Measurements from ENCODE around the gene COL12A1.

COL12A1 gene

DNA sequence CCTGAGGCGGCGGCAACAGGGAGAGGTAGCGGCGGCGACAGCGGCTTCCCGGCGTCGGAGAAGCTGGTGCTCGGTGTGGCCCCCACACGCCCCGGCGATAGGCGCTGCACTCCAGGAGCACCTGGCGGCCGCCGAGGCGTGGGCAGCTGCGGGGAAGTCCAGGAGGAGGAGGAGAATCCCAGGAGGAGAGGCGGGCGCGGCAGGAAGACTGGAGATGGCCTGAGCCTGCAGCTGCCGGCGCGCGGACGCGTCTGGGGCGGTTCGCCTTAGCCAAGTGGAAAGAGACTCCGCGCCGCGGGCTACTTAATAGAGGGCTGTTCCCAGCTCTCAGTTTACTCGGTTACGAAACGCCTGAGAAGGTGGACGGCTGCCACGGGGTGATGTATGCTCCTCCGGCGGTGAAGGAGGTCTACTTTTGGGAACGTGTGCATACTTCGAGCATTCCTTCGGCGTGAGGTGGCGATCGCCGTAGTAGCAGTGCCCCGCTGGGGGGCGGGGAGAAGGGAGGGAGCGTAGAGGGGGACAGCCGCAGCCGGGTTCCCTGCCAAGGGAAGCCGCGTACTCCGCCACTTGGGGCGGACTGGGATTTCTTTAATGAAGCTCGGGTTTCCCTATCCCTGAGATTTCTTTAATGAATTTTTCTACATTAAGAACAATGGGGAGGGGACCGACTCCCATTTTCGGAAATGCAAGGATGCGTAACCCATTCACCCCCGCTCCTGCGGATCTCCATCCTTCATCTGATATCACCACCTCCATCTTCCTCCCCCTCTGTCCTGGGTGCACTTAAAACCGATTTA is at the start of gene COL12A1:
Gene COL12A1, minus strand, starts transcription at position 278 of the 800 bp plus-strand sequence. CDS start 3,261 bp downstream, outside the sequence.
- peak in 1 of 3 donors; percentile 25 for DNase-seq

DNA sequence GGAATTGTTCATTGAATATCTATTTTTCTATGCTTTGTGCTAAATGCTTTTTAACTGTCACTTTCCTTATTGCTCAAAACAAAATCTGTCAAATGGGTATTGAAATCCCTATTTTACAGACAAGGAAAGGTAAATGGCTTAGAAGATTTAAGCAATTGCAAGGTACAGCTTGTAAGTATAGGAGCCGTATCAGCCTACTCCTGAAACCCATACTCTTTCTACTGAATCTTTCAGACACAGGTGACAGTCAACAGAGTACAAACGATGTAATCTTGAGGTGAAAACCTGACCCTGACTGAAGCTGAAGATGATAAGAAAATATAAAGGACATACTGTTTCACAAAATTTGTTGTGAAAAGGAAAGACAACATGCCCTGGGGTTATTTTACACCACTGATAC is 44.7 kb upstream of the COL12A1 start:
- no peak for DNase-seq

DNA sequence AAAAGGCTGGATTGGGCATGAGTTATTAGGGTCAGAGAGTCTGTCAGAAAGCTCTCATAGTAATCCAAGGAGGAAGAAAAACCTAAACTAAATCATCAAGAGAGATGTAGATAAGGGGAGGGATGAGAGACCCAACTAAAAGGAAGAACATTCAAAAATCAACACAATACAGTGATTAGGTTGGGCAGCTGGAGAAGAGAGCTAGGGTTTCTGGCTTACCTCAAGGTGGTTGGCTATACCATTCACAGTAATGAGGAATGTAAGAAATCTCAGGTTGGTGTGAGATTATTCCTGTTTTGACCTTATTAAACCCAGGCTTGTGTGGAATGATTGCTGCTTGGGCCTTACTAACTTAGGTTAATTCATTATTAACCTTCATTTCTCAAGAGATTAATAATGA is 44.0 kb upstream of the COL12A1 start:
- DNase-seq, result no peak

DNA sequence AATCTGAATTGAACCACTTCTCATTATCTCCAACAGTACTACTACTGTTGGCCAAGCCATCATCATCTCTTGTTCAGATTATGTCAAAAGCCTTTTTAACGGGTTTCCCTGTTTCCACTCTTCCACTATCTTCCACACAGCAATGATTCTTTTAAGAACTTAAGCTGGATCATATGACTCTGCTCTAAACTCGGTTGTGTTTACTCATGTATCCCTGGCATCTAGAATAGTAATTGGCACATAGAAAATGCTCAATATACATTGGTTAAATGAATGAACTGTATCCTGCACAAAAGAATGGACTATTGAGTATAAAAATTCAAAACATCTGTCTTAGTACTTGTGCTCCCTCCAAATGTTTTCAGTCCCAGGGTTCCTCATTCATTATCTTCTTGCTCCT is 40.5 kb upstream of the COL12A1 start:
- no peak for DNase-seq

DNA sequence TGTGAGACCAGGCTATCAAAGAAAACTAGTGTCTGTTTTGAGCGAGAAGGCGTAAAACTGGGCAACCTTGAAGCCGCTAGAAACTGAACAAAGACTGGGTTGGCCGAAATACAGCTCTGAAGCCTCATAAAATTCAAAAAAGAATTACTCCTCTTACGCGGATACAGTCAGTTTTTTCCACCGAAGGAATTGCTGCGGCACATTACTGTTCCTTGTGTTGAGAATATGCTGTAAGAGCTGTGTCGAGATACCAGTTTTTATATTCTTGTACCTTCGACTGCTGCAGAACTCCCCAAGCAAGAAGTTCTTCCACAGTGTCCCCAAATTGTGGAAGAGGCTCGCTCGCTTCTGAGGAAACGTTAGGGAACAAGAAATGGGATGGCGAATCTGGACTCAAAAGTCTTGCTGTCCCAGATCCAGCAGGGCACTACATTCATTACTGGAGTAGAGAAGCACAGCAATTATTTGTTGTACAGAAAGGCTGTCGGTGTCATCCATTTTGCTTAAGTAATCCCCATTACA is 38.3 kb upstream of the COL12A1 start:
- peak; percentile 8 to 26 (median 22) for DNase-seq

DNA sequence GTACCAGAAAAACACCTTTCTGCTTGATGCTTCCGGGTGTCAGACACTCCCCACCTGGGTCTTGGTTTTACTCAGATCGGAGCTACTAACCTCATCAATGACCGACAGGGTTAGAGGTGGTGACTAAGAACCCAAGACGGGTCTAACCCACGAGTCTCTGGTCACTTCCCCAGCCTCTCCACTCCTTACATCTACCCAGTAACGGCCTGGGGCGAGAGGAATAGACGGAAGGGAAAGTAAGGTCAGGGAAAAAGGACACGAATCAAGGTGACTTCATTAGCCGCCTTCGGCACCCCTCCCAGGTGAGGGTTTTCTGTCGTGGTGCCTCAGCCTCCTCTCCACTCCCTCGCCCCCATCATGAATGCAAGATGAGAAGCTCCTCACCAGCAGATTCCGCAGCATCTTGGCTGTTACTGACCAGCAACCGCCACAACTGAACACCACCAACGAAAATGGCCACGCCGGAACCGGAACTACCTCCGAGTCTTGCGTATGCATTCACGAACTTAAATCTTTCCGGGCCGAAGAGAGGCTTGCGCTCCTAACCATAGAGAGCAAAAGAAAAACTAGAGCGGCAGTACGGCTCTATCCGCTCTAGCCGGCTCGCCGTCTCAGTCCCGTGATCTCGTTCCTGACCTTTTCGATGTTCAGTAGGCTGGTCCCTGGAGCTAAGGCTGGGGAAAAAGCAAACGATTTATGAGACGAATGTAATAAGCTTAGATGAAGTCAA is 37.6 kb upstream of the COL12A1 start, which contains the start of gene COX7A2:
Gene COX7A2, minus strand, starts transcription at position 469 of the 730 bp plus-strand sequence. Its CDS starts 67 bp downstream, at position 402.
- peak; percentile 95 to 99 (median 97) for DNase-seq

DNA sequence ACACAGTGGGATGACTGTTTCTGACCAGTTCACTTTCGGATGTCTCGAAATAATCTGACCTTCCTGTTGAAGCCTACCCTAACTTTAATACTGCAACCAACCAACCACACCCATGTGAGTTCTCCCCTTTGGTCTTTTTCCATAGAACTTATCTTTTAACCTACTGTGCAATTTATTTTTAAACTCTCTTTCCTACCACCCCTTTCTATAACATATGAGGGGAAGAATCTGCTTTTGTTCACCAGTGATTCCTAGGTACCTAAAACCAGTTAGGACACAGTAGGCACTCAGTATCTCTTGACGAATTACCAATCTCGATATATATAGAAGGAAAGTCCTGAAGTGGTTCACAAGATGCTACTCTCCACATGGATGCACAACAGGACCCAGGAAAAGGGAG is 30.8 kb upstream of the COL12A1 start:
- DNase-seq, result no peak

DNA sequence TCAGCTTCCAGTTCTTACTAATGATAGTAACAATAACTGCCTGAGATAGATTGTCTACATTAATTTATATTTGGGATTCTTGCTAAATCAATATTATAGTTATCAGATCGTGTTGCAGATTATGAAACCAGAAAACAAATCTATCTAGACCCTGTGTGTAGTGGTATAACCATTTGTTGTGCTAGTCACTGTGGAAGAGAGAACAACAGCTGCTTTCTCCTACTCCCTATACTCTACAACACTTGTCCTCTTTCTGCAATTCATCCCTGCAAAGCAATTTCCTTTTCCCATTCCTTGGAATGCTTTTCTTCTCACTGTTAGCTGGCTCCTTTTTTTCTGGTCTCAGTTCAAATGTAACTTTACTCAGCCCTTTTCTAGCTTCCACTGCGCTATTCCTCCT is 29.4 kb upstream of the COL12A1 start:
- no peak for DNase-seq

DNA sequence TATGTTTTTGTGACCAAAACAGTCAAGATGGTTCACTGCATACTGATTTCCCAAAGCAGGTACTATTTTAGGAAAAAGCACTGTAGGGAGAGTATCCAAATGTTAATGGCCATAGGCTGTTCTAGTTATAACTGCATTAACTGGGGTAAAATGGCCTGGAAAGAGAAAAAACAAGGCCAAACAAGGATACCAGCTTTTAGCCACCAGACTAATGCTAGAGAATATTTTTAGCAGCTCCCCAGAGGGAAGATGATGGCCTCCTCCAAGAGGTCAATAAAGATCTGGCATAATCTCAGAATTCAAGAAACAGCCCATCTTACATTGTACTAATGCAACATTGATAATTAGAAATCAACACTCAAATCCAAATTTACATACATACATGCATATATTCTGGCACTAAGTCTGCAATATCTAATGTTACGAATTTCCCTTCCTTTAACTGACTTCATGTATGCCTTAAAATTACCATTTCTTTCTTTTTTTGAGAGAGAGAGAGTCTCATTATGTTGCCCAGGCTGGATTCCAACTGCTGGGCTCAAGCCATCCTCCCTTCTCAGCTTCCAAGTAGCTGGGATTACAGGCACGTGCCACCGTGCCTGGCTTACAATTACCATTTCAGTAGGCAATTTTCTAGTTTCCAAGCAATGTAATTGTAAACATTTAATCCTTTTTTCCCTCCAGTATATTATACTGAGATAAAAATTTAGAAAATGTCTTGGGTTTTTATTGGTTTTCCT is 28.4 kb upstream of the COL12A1 start:
- DNase-seq, result no peak

DNA sequence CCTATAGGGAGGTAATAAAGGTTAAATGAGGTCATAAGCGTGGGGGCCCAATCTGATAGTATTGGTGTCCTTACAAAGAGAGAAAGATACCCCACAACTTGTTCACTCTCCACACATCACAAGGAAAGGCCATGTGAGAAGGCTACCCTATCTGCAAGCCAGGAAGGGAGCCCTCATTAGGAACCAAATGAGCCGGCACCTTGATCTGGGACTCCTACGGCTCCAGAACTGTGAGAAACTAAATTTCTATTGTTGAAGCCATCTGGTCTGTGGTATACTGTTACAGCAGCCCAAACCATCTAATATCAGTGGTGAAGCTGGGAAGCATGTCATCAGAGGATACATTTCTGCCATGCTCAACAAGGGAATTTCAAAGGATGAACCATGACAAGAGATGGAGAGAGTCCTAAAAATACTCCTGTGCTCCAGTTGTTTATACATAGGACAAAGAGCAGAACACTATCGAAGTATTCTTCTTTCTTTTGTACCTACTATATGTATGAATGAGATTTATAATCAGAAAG is 27.3 kb upstream of the COL12A1 start:
- no peak for DNase-seq

DNA sequence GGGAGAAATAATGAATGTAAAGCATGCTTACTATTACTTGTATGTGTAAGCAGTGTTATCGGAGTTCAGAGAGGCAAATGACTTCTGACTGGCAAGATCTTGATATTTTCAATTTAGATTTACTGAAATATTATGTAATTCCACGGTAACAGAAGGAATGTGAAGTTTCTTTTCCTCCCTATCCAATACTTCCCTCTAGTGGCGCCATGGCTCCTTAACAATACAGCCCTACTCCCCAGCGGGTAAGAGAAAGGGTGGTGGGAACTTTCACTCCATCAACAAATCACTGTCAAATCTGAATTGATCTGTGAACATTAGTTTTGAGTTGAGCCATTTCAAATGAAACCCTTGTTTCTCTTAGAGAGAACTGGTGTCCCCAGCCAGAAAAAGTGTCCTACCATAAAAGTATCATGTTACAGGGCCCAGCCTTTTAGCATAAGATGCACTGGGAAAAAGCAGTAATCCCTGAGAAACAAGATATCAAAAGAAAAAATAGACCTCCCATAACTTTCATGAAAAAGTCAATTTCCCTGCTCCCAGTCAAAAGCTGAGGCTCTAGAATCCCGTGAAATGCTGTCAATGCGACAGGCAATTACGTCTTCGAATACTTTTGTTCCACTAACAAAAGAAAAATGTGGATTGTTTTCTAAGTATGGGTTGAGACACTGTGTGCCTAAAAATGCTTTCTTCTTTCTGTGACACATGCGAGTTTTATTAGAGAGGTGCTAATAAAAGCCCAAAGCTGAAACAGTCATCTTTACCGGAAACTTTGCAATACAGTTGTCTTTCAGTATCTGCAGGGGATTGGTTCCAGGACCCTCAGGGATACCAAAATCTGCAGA is 24.9 kb upstream of the COL12A1 start:
- peak; percentile 63 to 68 (median 66) for DNase-seq

DNA sequence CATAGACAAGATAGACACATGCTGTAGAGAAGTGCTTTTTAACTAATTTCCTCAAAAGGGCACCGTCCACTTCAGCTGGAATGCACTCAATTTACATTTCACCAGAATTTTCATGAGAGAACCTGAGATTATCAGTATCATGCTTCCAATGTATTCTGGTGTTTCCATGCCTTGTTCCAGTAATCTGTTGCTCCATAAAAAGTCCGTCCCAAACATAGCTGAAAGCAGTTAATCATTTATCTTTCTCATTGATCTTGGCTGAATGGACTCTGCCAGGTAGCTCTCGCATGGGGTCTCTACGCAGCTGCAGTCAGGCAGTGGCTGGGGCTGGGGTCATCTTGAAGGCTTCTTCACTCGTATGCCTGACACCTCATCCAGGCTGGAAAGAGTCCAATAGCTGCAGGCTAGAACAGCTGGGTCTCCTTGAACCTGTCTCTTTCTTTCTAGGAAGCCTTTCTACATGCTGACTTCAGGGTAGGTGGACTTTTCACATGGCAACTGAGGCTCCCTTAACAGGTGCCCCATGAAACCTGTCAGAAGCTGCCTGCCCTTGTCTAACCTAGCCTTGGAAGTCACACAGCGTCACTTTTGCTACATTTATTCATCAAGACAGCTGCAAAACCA is 18.6 kb upstream of the COL12A1 start:
- no peak for DNase-seq

DNA sequence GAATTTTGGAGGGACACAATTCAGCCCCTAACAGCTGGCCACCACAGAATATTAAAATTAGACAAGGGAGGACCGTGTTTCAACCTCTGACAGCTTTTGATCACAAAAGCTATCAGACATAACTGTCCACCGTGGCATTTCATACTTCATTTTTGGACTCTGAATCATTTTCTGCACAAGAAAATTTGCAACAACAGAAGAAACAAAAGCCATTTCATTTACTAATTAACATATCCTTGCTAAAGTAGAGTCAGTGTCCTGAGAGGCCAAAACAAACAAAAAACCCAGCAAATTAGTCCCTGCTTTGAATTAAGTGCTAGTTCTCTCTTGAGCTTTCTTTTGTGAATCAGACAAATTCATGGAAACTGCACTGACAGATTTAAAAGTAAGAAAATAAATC is 17.6 kb upstream of the COL12A1 start:
- DNase-seq, result no peak

DNA sequence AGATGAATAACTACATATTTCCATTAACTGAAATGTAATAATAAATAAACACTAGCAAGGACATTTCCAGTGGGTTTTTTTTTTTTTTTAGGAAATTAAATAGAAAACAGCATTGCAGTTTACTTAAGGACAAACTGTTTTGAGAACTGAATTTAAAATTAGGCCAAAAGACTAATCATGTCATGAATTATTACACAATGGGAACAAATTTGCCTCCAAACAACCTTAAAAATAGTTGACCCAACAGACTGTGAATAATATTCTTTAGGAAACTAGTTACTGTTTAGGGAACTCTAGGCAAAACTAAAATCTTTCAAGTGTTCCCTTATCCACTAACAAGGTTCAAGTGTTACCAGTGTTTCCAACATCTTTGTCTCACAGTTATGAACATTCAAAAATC is 16.4 kb upstream of the COL12A1 start:
- no peak for DNase-seq

DNA sequence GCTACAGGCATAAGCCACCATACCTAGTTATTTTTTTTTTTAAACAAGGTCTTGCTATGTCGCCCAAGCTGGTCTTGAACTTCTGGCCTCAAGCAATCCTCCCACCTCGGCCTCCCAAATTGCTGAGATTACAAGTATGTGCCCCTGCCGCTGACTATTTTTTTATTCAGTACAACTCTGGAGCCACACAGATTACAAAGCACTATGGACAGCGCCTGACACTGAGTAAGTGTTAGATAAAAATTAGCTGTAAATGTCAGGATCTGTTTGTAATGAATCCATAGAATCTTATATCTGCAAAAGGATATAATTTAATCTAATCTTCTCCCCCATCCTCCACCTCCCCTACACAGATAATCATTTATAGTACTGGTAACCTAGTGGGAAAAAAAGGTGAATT is 15.3 kb upstream of the COL12A1 start:
- DNase-seq, result no peak

DNA sequence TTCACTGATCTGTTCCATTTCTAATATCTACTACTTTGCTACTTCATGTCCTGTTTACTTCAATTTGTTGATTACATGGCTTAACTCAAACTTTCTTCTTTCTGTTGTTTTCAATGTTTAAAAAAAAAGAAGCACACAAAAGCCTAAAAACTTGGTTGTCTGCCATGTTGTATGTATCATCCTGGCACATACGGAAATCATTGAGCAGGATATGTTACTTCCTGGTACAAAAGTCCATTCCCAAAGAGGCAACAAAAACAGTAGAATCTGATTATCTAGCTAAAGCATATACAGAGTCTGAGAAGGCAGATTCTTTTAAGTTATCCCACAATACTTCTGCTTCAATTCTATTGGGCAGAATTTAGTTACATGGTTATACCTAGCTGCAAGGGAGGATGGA is 14.5 kb upstream of the COL12A1 start:
- no peak for DNase-seq

DNA sequence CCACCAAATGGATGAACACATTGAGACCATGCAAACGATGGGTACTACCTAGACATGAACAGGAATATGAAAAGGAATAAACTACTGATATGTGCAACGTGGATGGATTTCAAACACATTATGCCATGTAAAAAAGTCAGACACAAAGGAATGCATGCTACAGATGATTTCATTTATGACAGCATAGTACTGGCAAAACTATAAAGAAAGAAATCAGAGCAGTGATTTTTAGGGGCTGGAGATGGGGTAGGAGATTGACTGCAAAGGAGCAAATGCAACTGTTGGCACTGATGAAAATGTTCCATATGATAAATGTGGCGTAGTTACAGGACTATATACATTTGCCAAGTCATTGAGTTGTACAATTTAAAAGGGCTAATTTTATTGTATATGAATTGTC is 13.4 kb upstream of the COL12A1 start:
- DNase-seq, result no peak

DNA sequence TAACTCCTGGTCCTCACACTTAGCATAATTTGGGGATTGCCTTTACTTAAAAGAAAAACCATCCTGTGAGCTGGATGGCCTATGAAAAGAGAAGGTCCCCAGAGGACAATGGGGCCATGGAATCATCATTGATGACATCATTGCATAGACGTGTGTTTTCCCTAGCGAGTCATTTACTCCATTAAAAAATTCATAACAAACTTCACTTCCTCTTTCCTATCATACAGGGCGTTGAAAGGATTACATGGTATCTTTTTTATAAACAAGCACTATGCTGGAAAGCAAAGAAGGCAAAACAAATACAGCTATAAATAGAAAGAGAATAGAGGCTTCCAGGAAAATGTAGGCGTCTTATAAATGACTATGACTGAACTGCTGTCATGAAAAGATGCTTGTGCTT is 11.3 kb upstream of the COL12A1 start:
- peak; percentile 77 to 93 (median 87) for DNase-seq

DNA sequence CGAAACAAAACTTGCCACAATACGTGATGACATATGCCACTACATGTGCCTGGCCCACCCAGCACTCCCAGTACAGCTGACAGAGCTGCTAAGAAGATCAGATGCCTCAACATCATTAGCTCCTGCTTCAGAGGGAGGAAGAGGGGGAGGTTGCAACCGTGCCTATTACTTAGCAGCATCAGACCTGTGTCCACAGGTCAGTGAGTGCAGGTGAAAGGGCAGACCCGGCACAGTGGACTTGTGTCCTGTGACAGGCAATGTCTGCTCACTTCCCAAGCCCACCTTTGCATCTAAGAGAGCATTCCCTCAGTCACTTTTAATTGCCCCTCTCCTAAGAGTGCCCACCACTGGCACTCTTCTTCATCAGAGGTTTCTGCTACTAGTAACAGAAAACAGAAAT is 9.4 kb upstream of the COL12A1 start:
- DNase-seq, result no peak

DNA sequence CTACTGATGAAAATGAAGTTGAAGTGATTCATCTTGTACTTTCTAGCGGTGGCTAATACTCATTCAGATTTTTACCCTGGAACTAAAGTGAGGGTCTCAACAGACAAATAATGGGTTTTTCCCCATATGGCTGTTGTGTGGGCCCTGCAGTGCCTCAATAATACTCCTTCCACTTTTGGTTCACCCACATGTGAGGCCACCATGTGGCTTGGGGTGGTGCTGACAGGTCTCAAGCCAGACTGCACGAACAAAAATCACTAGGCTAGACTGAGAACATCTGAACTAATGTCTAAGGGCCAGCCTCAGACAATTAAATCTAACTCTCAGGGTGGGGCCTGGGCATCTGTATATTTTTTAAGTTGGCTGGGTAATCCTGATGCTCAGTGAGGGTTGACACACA is 7.9 kb upstream of the COL12A1 start:
- DNase-seq, result peak in 2 of 3 donors; percentile 13 to 24

DNA sequence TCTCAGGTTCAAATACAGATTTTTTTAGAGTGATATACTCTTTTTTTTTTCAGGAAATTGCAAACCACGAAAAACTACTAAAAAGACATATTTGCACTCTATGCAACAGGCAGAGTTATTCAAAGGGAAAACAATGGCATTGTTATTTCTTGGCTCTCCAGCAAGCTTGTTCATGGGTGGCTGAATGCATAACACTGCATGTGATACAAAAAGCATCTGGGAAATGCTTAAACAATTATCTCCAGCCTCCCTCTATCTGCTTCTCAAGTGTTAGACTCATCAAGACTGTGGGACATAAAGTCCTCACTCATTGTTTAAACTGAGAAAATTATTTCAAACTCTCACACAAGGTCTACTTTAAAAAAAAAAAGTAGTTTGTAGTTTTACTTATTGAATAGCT is 7.3 kb upstream of the COL12A1 start:
- DNase-seq, result no peak

All from suppressor macrophage treated with lipopolysaccharide for 1 hour (primary cell).